ENCODE results near the gene CRLF2.

DNA sequence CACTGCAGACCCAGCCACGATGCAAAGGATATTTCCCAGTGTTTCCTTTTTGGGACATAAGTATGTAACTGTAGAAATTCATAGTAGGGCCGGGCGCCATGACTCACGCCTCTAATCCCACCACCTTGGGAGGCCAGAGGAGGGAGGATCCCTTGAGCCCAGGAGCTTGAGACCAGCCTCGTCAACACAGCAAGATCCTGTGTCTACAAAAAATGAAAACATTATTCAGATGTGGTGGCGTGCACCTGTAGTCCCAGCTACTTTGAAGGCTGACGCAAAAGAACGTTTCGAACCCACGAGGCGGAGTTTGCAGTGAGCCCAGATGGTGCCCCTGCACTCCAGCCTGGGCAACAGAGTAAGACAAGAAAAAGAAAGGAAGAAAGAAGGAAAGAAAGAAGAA lies 49.2 kb downstream of the CRLF2 start:
- TF ChIP-seq POLR2AphosphoS5 (IDR thresholded peaks at IDR 0.05): no peak
- TF ChIP-seq, protein P1, sequence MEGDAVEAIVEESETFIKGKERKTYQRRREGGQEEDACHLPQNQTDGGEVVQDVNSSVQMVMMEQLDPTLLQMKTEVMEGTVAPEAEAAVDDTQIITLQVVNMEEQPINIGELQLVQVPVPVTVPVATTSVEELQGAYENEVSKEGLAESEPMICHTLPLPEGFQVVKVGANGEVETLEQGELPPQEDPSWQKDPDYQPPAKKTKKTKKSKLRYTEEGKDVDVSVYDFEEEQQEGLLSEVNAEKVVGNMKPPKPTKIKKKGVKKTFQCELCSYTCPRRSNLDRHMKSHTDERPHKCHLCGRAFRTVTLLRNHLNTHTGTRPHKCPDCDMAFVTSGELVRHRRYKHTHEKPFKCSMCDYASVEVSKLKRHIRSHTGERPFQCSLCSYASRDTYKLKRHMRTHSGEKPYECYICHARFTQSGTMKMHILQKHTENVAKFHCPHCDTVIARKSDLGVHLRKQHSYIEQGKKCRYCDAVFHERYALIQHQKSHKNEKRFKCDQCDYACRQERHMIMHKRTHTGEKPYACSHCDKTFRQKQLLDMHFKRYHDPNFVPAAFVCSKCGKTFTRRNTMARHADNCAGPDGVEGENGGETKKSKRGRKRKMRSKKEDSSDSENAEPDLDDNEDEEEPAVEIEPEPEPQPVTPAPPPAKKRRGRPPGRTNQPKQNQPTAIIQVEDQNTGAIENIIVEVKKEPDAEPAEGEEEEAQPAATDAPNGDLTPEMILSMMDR (IDR thresholded peaks at IDR 0.05): no peak
- no peak for TF ChIP-seq EP300 (IDR thresholded peaks at IDR 0.05)
